Endothelial cell of umbilical vein (primary cell): Measurements from ENCODE around the gene GP5. TPM values are rescaled to one million over a fixed set of nuclear protein-coding genes. Genes with fewer than 3 reads are reported as not detected.

ENCODE experiments used
- BruUV-seq: library from RNA; stranded (reverse); fragments of 400-500 nt; replicated peaks from 2 replicates; lab custom pipeline; 2021; lab: Mats Ljungman, UMichigan
- CTCF ChIA-PET: fragments of 300-600, 350-600 bp; sonication (Branson Sonifier 250); formaldehyde crosslinking; loops from one replicate; lab custom pipeline; 2021; ENCODE audit warnings: antibody characterized with exemption, inconsistent platforms; lab: Charles Lee
- POLR2A ChIA-PET: fragments of 300-600, 350-600 bp; sonication (Branson Sonifier 250); formaldehyde crosslinking; loops from one replicate; lab custom pipeline; 2021; ENCODE audit warnings: antibody characterized with exemption, inconsistent platforms; lab: Charles Lee
- DNase-seq: peaks from one replicate; pipeline ENCODE4 v3.0.0-alpha.2; 2011; ENCODE audit warnings: low read depth, low spot score
- FAIRE-seq: peaks from 2 replicates; lab custom pipeline; 2011; peaks lifted over from hg19 to GRCh38; lab: Jason Lieb, UNC
- H2AFZ ChIP-seq: 2 replicates; pipeline ENCODE4 v1.6.0; 2012; ENCODE audit warnings: low read depth, low read length, control low read depth, inconsistent platforms
- H3K27ac ChIP-seq: 2 replicates; pipeline ENCODE4 v1.5.1; 2011; ENCODE audit warnings: low read depth, mild to moderate bottlenecking, control low read depth, low read length, moderate library complexity; ENCODE audit not compliant: insufficient read depth
- H3K27me3 ChIP-seq, 2 experiments: 2 replicates each; pipeline versions ENCODE4 v1.6.0 to v1.6.1; 2011; ENCODE audit warnings: low read length in 2 of 2, mixed read lengths in 1 of 2; ENCODE audit not compliant: control insufficient read depth in 2 of 2, insufficient read depth in 2 of 2
- H3K36me3 ChIP-seq, 2 experiments: 2 replicates in 1 of 2; 3 replicates in 1 of 2; pipeline ENCODE4 v1.5.1; 2011; ENCODE audit warnings: low read length in 2 of 2, mild to moderate bottlenecking in 1 of 2, moderate library complexity in 1 of 2; ENCODE audit not compliant: control insufficient read depth in 2 of 2, insufficient read depth in 2 of 2; ENCODE audit errors: extremely low read depth in 1 of 2
- H3K4me1 ChIP-seq: 3 replicates; pipeline ENCODE4 v1.5.1; 2011; ENCODE audit warnings: mild to moderate bottlenecking, low read length; ENCODE audit not compliant: control insufficient read depth, insufficient read depth; ENCODE audit errors: extremely low read depth
- H3K4me2 ChIP-seq: 2 replicates; pipeline ENCODE4 v1.6.1; 2011; ENCODE audit warnings: low read length, control low read depth, mixed read lengths; ENCODE audit not compliant: insufficient read depth
- H3K4me3 ChIP-seq, 3 experiments: fragments of 200-600 bp in 1 of 3; sonication (generic), shearing (Covaris generic) in 1 of 3; replicated peaks in 1 of 3; 2 replicates each; pipeline ENCODE4 v1.5.1; 2011 to 2016; ENCODE audit warnings: control low read depth in 3 of 3, low read length in 3 of 3, mild to moderate bottlenecking in 2 of 3, inconsistent platforms in 1 of 3, low read depth in 1 of 3, moderate library complexity in 1 of 3; ENCODE audit not compliant: insufficient read depth in 1 of 3
- H3K79me2 ChIP-seq: 2 replicates; pipeline ENCODE4 v1.6.0; 2012; ENCODE audit warnings: low read length, inconsistent platforms; ENCODE audit not compliant: control insufficient read depth, insufficient read depth
- H3K9ac ChIP-seq: replicated peaks from 2 replicates; pipeline ENCODE3; 2011; ENCODE audit warnings: low read length, control low read depth; ENCODE audit not compliant: insufficient read depth; ENCODE audit errors: extremely low read depth
- H3K9me1 ChIP-seq: replicated peaks from 3 replicates; pipeline ENCODE4 v1.6.0; 2011; ENCODE audit warnings: mild to moderate bottlenecking, low read length; ENCODE audit not compliant: control insufficient read depth, insufficient read depth; ENCODE audit errors: extremely low read depth
- H3K9me3 ChIP-seq: replicated peaks from 2 replicates; pipeline ENCODE4 v1.5.1; 2012; ENCODE audit warnings: low read length, inconsistent platforms; ENCODE audit not compliant: control insufficient read depth, insufficient read depth
- H4K20me1 ChIP-seq: replicated peaks from 2 replicates; pipeline ENCODE3; 2011; ENCODE audit warnings: mild to moderate bottlenecking, low read length; ENCODE audit not compliant: control insufficient read depth, insufficient read depth; ENCODE audit errors: extremely low read depth
- EZH2 ChIP-seq: IDR thresholded peaks from 2 replicates; pipeline ENCODE4 v1.6.1; 2012; ENCODE audit warnings: borderline replicate concordance, low read depth, mild to moderate bottlenecking, moderate library complexity, low read length, inconsistent platforms; ENCODE audit not compliant: severe bottlenecking
- FOS ChIP-seq: IDR thresholded peaks from 2 replicates; pipeline ENCODE4 v1.6.1; 2011; ENCODE audit warnings: mild to moderate bottlenecking, low read length, moderate library complexity, borderline replicate concordance; ENCODE audit not compliant: insufficient read depth
- GATA2 ChIP-seq: IDR thresholded peaks from 2 replicates; pipeline ENCODE4 v1.7.0; 2011; ENCODE audit warnings: low read depth, mild to moderate bottlenecking, moderate library complexity, mixed read lengths, low read length; ENCODE audit not compliant: insufficient read length, insufficient read depth
- JUN ChIP-seq: IDR thresholded peaks from 2 replicates; pipeline ENCODE4 v1.6.1; 2011; ENCODE audit warnings: borderline replicate concordance, low read depth; ENCODE audit not compliant: insufficient read length, insufficient read depth
- MYC ChIP-seq: IDR thresholded peaks from one replicate; pipeline ENCODE4 v1.6.1; 2011; ENCODE audit warnings: mild to moderate bottlenecking, low read depth, low read length
- POLR2A ChIP-seq: IDR thresholded peaks from 2 replicates; pipeline ENCODE4 v1.6.1; 2012; ENCODE audit warnings: low read depth, mild to moderate bottlenecking, control low read depth, low read length
- POLR2AphosphoS5 ChIP-seq: IDR thresholded peaks from 2 replicates; pipeline ENCODE4 v1.6.1; 2012; ENCODE audit warnings: low read depth, mild to moderate bottlenecking, control low read depth, low read length, moderate library complexity; ENCODE audit not compliant: insufficient read depth
- dilution Hi-C: fragments of 300-500 bp; cut with MboI; formaldehyde crosslinking; loops from one replicate; pipeline ENCODE4 v1.15.0; 2019; ENCODE audit warnings: low sequenced_read_pairs; ENCODE audit not compliant: extremely low pct_ligation_motif_present
- intact Hi-C: fragments of 100-400 bp; cut with micrococcal nuclease; formaldehyde crosslinking; loops from one replicate; pipeline ENCODE4 v1.10.0; 2022
- polyA plus RNA-seq, 4 experiments: library from polyadenylated mRNA; depleted of rRNA in 3 of 4; stranded (reverse) in 3 of 4; unstranded in 1 of 4; fragments of >200 nt; gene quantifications; 2 replicates each; pipeline versions ENCODE4 v1.2.1 to v1.2.3, GENCODE V29; 2011 to 2012; ENCODE audit warnings: missing spikeins in 1 of 4
- total RNA-seq: library from RNA; stranded (reverse); gene quantifications from 2 replicates; pipeline ENCODE4 v1.2.3, GENCODE V29; 2021
- TF ChIP-seq, protein P1 (sequence below), 2 donors: IDR thresholded peaks; 1 replicate in 1 of 2; 2 replicates in 1 of 2; pipeline ENCODE4 v1.5.1; 2011; ENCODE audit warnings: low read length in 2 of 2, mild to moderate bottlenecking in 2 of 2, moderate library complexity in 2 of 2, control low read depth in 1 of 2, inconsistent platforms in 1 of 2, low read depth in 1 of 2; ENCODE audit not compliant: insufficient read depth in 1 of 2; ENCODE audit errors: extremely low read depth in 1 of 2
- TF ChIP-seq, protein P2 (sequence below): IDR thresholded peaks from 2 replicates; pipeline ENCODE4 v1.6.1; 2011; ENCODE audit not compliant: insufficient read depth, insufficient read length

Gene GP5
- total and polyA plus RNA-seq, 2 donors (not counting 3 experiments of a cell fraction or from before 2014, with no cell fraction given) = 0.06 to 0.11 TPM

DNA sequence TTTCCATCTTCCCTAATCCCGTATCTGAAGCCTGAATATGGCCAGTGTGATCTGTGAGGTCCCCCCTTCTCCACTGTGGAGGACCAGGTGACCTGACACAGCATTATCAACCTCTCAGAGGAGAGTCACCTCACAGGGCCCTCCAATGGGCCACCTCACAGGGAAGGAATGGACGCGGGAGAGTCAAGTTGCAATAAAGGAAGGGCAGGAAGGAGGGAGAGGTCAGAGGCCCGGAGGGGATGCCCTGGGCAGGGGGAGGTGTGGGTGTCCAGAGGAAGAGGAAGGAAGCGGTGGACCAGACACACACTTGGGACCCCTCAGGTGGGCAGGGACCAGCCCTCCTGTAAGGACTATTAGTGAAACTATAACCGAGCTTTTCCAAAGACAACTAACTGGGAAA lies 14.9 kb downstream of the GP5 start:
- TF ChIP-seq POLR2AphosphoS5 (no peak), GATA2 (no peak), MYC (no peak), JUN (no peak), FOS (no peak), POLR2A (no peak), EZH2 (no peak)
- TF ChIP-seq, protein P1, sequence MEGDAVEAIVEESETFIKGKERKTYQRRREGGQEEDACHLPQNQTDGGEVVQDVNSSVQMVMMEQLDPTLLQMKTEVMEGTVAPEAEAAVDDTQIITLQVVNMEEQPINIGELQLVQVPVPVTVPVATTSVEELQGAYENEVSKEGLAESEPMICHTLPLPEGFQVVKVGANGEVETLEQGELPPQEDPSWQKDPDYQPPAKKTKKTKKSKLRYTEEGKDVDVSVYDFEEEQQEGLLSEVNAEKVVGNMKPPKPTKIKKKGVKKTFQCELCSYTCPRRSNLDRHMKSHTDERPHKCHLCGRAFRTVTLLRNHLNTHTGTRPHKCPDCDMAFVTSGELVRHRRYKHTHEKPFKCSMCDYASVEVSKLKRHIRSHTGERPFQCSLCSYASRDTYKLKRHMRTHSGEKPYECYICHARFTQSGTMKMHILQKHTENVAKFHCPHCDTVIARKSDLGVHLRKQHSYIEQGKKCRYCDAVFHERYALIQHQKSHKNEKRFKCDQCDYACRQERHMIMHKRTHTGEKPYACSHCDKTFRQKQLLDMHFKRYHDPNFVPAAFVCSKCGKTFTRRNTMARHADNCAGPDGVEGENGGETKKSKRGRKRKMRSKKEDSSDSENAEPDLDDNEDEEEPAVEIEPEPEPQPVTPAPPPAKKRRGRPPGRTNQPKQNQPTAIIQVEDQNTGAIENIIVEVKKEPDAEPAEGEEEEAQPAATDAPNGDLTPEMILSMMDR (IDR thresholded peaks at IDR 0.05; ENCODE audit: extremely low read depth in 1 of 2, insufficient read depth in 1 of 2, low read depth in 1 of 2, low read length in 2 of 2) = no peak
- TF ChIP-seq, protein P2, sequence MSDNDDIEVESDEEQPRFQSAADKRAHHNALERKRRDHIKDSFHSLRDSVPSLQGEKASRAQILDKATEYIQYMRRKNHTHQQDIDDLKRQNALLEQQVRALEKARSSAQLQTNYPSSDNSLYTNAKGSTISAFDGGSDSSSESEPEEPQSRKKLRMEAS = no peak
- CTCF ChIA-PET = interaction anchor here (1.7 kb wide), 1 partner anchor 40 kb away, joined by 6 read pairs; no protein-coding TSS in a partner anchor
- Histone ChIP-seq H3K36me3 (no peaks in the 10 kb centered on the region), H3K4me3 (no peak overlapping the region), H3K4me1 (no peaks in the 10 kb centered on the region), H3K9me3 (no peaks in the 10 kb centered on the region), H4K20me1 (no peaks in the 10 kb centered on the region), H3K27ac (no peak overlapping the region), H3K9me1 (no peaks in the 10 kb centered on the region), H2AFZ (no peak overlapping the region), H3K9ac (no peak overlapping the region), H3K79me2 (no peaks in the 10 kb centered on the region), H3K4me2 (no peak overlapping the region), H3K27me3 (peaks cover 6 to 21% of the 10 kb centered on the region in 2 experiments)
- POLR2A ChIA-PET = no interaction called here
- BruUV-seq = no TSS peak
- intact Hi-C loops = no loop called here
- dilution Hi-C loops = no loop called here
- DNase-seq = no peak
- FAIRE-seq = no peak
